G401.6 (cell line): ENCODE data around the gene LRRC74A.

Source experiments
- FAIRE-seq: peaks from 2 replicates; lab custom pipeline; 2012; peaks lifted over from hg19 to GRCh38; lab: Jason Lieb, UNC

LRRC74A gene

DNA sequence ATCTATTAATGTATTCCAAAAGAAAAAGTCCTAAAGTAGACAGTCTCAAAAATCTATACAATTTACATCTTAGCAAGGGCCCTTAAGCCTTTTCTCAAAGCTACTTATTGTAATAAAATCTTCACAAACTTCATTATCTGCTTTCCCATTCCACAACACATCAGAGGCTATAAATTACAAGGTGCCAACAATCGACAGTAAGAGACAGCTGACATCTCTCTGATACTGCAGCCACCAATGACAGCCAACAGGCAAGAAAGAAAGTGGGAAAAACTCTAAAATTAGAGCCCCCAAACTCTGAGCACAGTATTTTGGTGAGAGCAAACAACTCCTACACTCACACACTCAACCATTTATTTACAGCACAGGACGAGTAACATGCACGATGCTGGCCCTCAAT, 15.7 kb upstream of the LRRC74A start:
- FAIRE-seq, result no peak

DNA sequence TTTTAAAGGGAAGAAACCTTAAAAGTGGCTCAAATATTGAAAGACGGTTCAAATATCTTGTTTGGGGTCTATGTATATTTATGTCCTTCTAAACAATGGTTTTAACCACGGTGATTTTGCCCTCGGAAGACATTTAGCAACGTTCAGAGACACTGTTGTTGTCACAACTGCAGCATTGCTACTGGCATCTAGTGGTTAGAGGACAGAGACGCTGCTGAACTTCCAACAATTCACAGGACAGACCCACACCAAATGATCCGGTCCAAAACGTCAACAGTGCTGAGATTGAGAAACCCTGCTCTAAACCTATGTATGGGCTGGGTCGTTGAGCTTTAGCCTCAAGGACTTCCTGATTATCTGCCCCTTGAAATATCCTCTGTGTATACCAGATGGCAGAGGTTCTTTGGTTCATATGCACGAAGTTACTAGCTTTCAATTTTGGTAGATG, 15.2 kb upstream of the LRRC74A start:
- FAIRE-seq, result peak; percentile 69

DNA sequence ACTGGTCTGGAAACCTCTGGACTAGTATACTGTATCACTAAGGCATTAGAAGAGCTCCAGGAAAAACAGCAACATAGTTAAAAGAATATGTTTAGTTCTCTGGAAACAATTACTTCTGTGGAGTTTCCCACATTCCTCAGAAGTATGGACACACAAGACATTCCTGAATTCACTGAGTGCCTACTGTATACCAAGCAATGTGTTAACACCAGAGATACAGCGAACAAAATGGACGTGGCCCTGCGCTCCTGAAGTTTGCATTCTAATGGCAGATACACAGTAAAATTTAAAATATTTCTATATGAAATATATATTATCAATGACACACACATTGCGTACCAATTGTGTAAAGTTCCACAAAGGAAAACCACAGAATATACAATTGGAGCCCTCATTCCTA, 14.6 kb upstream of the LRRC74A start:
- no peak for FAIRE-seq

DNA sequence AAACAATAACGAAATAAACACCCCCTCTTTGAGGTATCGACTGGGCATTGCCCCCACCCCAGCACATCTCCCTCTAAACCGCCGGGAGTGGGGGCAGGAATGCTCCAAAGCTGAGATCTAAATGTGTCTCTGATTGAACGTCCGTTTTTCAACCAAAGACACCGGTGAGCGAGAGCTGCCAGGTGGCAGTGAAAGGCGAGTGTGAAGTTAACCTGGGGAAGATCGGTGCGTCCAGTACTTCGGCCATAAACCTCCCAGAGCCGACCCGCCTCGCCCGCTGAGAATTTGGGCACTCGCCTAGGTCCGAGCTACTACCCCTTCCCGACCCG, 14.2 kb upstream of the LRRC74A start:
- FAIRE-seq, result no peak

GRCh38 chr14:76812422-76813383, 13.5 kb upstream of the LRRC74A start, which contains the start of gene ANGEL1:
ANGEL1 (minus strand) TSS chr14:76812882; CDS start chr14:76812827, 55 bp downstream.
- no peak for FAIRE-seq

- FAIRE-seq, result no peak
These were observed 11.2 kb upstream of the LRRC74A start for GRCh38 chr14:76814726-76815645.

- no peak for FAIRE-seq
These were observed 5.5 kb upstream of the LRRC74A start for GRCh38 chr14:76820700-76821099.

- no peak for FAIRE-seq
These were observed 1.6 kb downstream of the LRRC74A start for GRCh38 chr14:76827696-76828296.

- no peak for FAIRE-seq
These were observed 2.3 kb downstream of the LRRC74A start for GRCh38 chr14:76828339-76829012.

DNA sequence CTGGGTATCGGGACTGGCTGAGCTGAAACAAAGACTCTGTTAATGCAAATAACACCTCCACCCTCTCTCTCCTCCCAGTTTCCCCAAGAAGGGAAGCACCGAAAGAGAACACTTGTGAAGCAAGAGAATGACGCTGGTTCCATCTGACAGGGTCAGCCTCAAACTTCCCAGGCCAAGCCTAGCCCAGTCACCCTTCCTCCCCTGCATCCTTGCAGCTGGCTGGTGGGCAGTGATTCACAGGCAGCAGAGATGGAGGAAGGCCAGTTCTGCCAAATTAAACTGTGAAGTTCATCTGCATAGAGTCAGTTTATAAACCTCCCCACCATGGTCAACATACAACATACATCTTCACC, 2.8 kb downstream of the LRRC74A start:
- no peak for FAIRE-seq

DNA sequence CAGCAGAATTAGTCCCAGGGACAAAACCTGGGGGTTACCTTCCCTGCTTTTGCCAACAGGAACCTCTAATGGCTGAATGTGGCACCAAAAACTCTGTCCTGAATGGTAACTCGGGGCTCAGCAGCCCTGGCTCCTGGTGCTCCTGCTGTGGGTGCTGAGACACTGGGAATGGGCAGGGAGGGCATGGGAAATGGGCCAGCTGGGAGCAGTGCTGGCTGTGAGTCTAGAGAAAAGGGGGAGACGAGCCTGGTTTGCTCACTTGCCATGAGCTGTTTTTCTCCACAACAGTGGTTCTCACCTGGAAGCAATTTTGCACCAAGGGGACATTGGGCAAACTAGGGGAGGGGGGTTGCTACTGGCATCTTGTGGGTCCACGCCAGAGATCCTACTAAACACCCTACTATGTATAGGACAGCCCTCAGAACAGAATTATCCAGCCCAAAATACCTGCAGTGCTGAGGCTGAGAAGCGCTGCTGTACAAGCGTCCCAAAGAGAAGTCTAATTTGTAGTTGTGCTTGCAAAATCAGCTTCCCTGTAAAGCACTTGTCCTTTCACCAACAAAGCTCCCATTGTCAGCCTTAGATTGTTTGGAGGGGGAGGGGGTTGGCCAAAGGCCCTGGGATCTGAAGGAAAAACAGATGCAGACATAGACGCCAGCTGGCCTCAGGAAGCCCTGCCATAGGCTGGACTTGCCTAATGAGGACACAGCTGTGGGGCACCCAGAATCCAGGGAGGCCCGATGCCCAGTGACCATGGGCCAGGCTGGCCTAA, 3.6 kb downstream of the LRRC74A start:
- no peak for FAIRE-seq

DNA sequence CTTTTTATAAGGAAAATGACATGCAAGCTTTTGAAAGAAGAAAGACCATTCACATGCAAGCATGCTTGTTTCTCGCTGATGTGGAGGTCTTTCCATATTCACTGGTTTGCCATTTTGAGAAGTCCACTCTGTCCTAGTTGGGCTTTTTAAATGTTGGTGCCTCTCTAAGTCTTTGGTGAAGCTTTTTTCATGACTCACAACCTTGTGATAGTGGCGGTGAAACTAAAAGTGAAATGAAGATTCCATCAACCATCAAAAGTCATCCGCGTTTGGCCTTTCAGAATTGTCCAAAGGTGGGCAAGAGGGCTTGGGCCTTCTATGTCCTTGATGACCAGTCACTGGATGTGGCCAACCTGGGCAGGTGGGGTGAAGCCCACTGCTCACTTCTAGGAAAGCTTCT, 4.3 kb downstream of the LRRC74A start:
- FAIRE-seq, result no peak

- no peak for FAIRE-seq
These were observed 6.3 kb downstream of the LRRC74A start for GRCh38 chr14:76832503-76832988.

- no peak for FAIRE-seq
These were observed 6.8 kb downstream of the LRRC74A start for GRCh38 chr14:76833011-76833410.

GRCh38 chr14:76834241-76834661, 8.0 kb downstream of the LRRC74A start:
- no peak for FAIRE-seq

DNA sequence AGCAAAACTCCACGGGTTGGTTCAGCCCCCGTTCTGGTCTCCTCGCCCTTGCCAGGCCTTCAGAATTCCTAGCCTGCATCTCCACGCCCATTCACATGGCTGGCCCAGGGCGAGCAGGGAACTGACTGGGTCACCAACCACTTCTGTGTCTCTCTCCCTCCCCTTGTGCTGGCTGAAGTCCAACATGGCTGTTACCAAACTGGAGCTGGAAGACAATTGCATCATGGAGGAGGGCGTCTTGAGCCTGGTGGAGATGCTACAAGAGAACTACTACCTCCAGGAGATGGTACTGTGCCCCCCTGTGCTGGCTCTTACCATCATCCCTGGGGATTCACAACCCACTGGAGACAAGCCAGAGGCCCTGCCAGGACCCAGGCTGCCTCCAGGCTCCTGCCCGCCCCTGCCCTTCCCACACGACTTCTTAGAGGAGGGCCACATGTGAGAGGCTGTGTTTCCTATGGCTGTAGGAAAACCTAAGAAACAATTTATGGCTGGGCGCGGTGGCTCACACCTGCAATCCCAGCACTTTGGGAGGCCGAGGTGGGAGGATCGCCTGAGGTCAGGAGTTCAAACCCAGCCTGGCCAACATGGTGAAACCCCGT, 9.9 kb downstream of the LRRC74A start:
- no peak for FAIRE-seq

DNA sequence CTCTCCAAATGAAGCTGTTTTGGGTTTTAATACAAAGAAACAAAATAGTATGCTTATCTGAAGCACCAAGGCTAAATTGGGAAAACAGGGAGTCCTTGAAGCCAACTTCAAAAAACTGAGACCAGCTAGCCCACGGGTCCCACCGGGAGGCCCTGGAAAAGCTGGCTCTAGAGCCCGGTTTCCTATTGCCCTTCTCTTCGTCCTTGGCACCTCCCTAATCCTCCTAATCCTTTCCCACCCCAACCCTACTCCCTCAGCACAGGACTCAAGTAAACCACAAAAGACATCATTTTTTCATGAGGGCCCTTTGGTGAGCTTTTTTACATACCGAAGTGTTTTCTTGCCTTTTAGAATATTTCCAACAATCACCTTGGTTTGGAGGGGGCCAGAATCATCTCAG, 11.3 kb downstream of the LRRC74A start:
- no peak for FAIRE-seq

DNA sequence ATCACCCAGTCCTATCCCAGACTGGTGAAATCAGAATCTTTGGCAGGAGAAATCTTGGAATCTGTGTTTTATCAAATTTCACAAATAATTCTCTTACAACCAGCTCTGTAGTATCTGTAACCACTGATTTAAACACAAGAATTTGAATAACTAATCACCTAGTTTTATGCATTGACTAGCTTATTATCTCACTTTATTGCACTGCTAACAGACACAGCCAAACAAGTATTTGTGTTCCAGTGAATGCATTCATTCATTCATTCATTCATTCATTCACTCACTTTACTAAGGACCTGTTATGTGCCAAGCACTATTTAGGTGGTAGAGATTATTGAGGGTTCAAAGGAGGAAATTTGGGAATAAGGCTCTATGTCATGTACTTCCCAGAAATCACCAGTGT, 16.2 kb downstream of the LRRC74A start:
- no peak for FAIRE-seq

DNA sequence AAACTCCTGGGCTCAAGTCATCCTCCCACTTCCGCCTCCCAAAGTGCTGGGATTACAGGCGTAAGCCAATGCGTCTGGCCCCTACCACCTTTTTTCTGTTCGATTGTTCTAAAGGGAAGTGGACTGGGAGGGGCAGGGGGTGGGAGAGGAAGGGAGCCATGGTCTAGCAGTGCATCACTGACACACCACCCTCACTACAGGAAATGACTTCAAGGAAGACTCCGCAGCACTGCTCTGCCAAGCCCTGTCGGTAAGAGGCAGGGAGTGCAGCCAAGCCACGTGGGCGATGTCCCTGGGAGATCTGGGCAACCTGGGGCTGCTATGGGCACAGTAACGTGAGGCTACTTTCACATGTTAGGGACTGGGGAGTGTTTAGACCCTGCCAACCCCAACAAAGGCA, 18.0 kb downstream of the LRRC74A start:
- FAIRE-seq, result no peak

DNA sequence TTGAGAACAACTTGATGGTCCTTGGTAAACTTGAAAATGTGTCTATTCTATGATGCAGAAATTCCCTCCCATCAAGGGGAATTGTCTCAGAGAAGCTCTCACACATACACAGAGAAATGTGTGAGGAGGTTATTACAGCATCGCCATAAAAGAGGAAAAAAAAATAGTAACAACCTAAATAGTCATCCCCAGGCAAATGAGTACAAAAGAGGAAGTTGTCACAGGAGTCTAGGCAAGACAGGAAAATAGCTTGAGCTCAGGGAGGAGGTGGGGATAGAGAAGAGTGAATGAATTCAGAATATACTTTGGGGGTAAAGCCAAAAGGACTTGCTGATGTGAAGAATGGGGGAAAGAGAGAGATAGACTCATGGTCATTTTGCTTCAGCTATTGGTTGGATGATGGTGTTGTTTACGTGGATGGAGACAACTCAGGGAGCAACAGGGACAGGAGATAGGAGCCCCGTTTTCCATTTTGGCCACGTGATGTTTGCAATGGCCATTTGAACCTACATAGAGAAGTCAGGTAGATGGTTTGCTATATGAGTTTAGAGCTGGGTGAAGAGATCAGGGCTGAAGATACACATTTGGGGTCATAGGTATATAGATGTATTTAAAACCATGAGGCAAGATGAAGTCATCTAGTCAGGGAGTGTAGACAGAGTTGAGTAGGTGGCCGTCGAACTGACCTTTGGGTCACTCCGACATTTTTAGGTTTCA, 20.3 kb downstream of the LRRC74A start:
- FAIRE-seq, result no peak
